Muscle of leg (tissue), 16 donors: ENCODE results near the gene GATA1. TPM values are rescaled to one million over a fixed set of nuclear protein-coding genes. Genes with fewer than 3 reads are reported as not detected.

Experiments used
- DNase-seq: peaks from one replicate; pipeline ENCODE4 v3.0.0; 2013
- H3K27ac ChIP-seq: one replicate; pipeline ENCODE4 v1.5.1; 2013; ENCODE audit warnings: mild to moderate bottlenecking, low read length, control low read depth
- H3K27me3 ChIP-seq: one replicate; pipeline ENCODE4 v1.6.1; 2013; ENCODE audit warnings: low read length; ENCODE audit not compliant: control insufficient read depth, insufficient read depth
- H3K36me3 ChIP-seq: one replicate; pipeline ENCODE4 v1.6.1; 2013; ENCODE audit warnings: low read length; ENCODE audit not compliant: control insufficient read depth, insufficient read depth
- H3K4me1 ChIP-seq: one replicate; pipeline ENCODE4 v1.6.1; 2013; ENCODE audit warnings: low read length; ENCODE audit not compliant: control insufficient read depth, insufficient read depth
- H3K4me3 ChIP-seq: one replicate; pipeline ENCODE4 v1.5.1; 2013; ENCODE audit warnings: low read length, control low read depth
- H3K9me3 ChIP-seq: replicated peaks from 2 replicates; pipeline ENCODE4 v1.6.1; 2013; ENCODE audit warnings: low read depth, low read length; ENCODE audit not compliant: control insufficient read depth
- WGBS: methylation state at CpG from one replicate; pipeline ENCODE4 v1.1.5; 2013; ENCODE audit warnings: missing lambda C conversion rate; ENCODE audit not compliant: insufficient coverage; 5-methylcytosine and 5-hydroxymethylcytosine counted together
- long read RNA-seq, 11 donors: transcript quantifications; one replicate each; lab custom pipeline, GENCODE V29; 2026
- polyA plus RNA-seq, 8 donors: library from polyadenylated mRNA; unstranded; fragments of 120-200 nt; gene quantifications; one replicate each; pipeline versions ENCODE4 v1.2.1 to v1.2.3, GENCODE V29; 2013; ENCODE audit warnings: inconsistent platforms in 1 of 8, low replicate concordance in 1 of 8; ENCODE audit not compliant: insufficient read length in 8 of 8, insufficient read depth in 1 of 8
- total RNA-seq: library from RNA; stranded (reverse); fragments of 120-200 nt; gene quantifications from one replicate; pipeline ENCODE4 v1.2.4, GENCODE V29; 2013

The GATA1 gene
- total RNA-seq (0.22 TPM), polyA plus RNA-seq (under 1 TPM; 0.30 to 0.98 (median 0.61) TPM)
- long read RNA-seq, donor 1 = 0 reads
- long read RNA-seq, donor 2 = 0 reads
- long read RNA-seq, donor 3, partial matches to known transcripts = 0 of 1 reads
- long read RNA-seq, donor 3, other reads (novel, unspliced or antisense) = 0 of 1 reads
- long read RNA-seq, donor 4 = 0 reads
- long read RNA-seq, donor 5, partial matches to known transcripts = 0 of 1 reads
- long read RNA-seq, donor 5, other reads (novel, unspliced or antisense) = 0 of 1 reads
- long read RNA-seq, donor 6 = 0 reads
- long read RNA-seq, donor 7, partial matches to known transcripts = 0 of 1 reads
- long read RNA-seq, donor 7, other reads (novel, unspliced or antisense) = 0 of 1 reads
- long read RNA-seq, donor 8 = 0 reads
- long read RNA-seq, donor 9 = 0 reads
- long read RNA-seq, donor 10 = 0 reads
- long read RNA-seq, donor 11 = 0 reads

- Histone ChIP-seq H3K27me3 (peaks cover 11% of the 10 kb centered on the region), H3K27ac (no peak within 1 kb of the TSS), H3K36me3 (no peaks in the 10 kb centered on the region), H3K4me3 (no peak within 1 kb of the TSS), H3K4me1 (no peaks in the 10 kb centered on the region), H3K9me3 (no peaks in the 10 kb centered on the region)
- no peak for DNase-seq
- 85% methylated on average over 3 of the region's 7 CpGs for WGBS
Observed at GRCh38 chrX:48786341-48786800, at the start of gene GATA1. Gene GATA1, plus strand, starts transcription at chrX:48786590. Its CDS starts 4,520 bp downstream, at chrX:48791110.

- no peak for DNase-seq
- H3K4me3 ChIP-seq = peak overlapping the region; percentile 61
- H3K27me3 ChIP-seq = peaks cover 3% of the 10 kb centered on the region
- H3K4me1 ChIP-seq = peaks cover 11% of the 10 kb centered on the region
- H3K9me3 ChIP-seq = peaks cover 2% of the 10 kb centered on the region
- peak overlapping the region; percentile 76 for H3K27ac ChIP-seq
- 42% methylated on average over 10 of the region's 10 CpGs for WGBS
- no peaks in the 10 kb centered on the region for H3K36me3 ChIP-seq
Observed at GRCh38 chrX:48736878-48737212, 49.5 kb upstream of the GATA1 start.

- H3K4me3 ChIP-seq = peak overlapping the region; percentile 61
- H3K9me3 ChIP-seq = peaks cover 3% of the 10 kb centered on the region
- H3K27me3 ChIP-seq = peaks cover 3% of the 10 kb centered on the region
- peaks cover 11% of the 10 kb centered on the region for H3K4me1 ChIP-seq
- H3K27ac ChIP-seq = peak overlapping the region; percentile 98
- 35% methylated on average over 46 of the region's 48 CpGs for WGBS
- DNase-seq = peak; percentile 99
- no peaks in the 10 kb centered on the region for H3K36me3 ChIP-seq
Observed at GRCh38 chrX:48737213-48737938, 49.0 kb upstream of the GATA1 start.

- WGBS = 70% methylated on average over 2 of the region's 7 CpGs
- DNase-seq = no peak
Observed at GRCh38 chrX:48737940-48738339, 48.5 kb upstream of the GATA1 start.

GRCh38 chrX:48741834-48742233 lies 44.6 kb upstream of the GATA1 start:
- H3K27me3 ChIP-seq = peaks cover 3% of the 10 kb centered on the region
- H3K36me3 ChIP-seq = no peaks in the 10 kb centered on the region
- no peak for DNase-seq
- H3K4me1 ChIP-seq = peaks cover 7% of the 10 kb centered on the region
- no peak overlapping the region for H3K4me3 ChIP-seq
- peaks cover 3% of the 10 kb centered on the region for H3K9me3 ChIP-seq
- no peak overlapping the region for H3K27ac ChIP-seq
- 85% methylated on average over 7 of the region's 8 CpGs for WGBS

More at GRCh38 chrX:48737940-48738339, 48.5 kb upstream of the GATA1 start:
- Histone ChIP-seq H3K4me3 (peak overlapping the region; percentile 61), H3K27me3 (peaks cover 3% of the 10 kb centered on the region), H3K9me3 (peaks cover 3% of the 10 kb centered on the region), H3K36me3 (no peaks in the 10 kb centered on the region), H3K27ac (peak overlapping the region; percentile 98), H3K4me1 (peaks cover 11% of the 10 kb centered on the region)

- no peaks in the 10 kb centered on the region for H3K4me1 ChIP-seq
- DNase-seq = no peak
- no peak overlapping the region for H3K4me3 ChIP-seq
- WGBS = 87% methylated on average over 3 of the region's 4 CpGs
- no peaks in the 10 kb centered on the region for H3K36me3 ChIP-seq
- peaks cover 3% of the 10 kb centered on the region for H3K27me3 ChIP-seq
- peaks cover 3% of the 10 kb centered on the region for H3K9me3 ChIP-seq
- no peak overlapping the region for H3K27ac ChIP-seq
Observed at GRCh38 chrX:48745222-48745621, 41.2 kb upstream of the GATA1 start.

GRCh38 chrX:48747415-48748016 lies 38.9 kb upstream of the GATA1 start:
- Histone ChIP-seq H3K9me3 (no peaks in the 10 kb centered on the region), H3K4me1 (no peaks in the 10 kb centered on the region), H3K27me3 (no peaks in the 10 kb centered on the region), H3K27ac (no peak overlapping the region), H3K36me3 (no peaks in the 10 kb centered on the region), H3K4me3 (no peak overlapping the region)
- no peak for DNase-seq
- WGBS = 53% methylated on average over 7 of the region's 8 CpGs

GRCh38 chrX:48749182-48749581 lies 37.2 kb upstream of the GATA1 start:
- no peak for DNase-seq
- no CpG with 5 or more reads among the region's 5 CpGs for WGBS
- H3K4me3 ChIP-seq = no peak overlapping the region
- H3K27me3 ChIP-seq = no peaks in the 10 kb centered on the region
- H3K36me3 ChIP-seq = no peaks in the 10 kb centered on the region
- H3K4me1 ChIP-seq = no peaks in the 10 kb centered on the region
- no peak overlapping the region for H3K27ac ChIP-seq
- no peaks in the 10 kb centered on the region for H3K9me3 ChIP-seq

- WGBS = no CpG with 5 or more reads among the region's 3 CpGs
- Histone ChIP-seq H3K36me3 (no peaks in the 10 kb centered on the region), H3K4me1 (no peaks in the 10 kb centered on the region), H3K4me3 (no peak overlapping the region), H3K27me3 (no peaks in the 10 kb centered on the region), H3K27ac (no peak overlapping the region), H3K9me3 (no peaks in the 10 kb centered on the region)
- DNase-seq = no peak
Observed at GRCh38 chrX:48751343-48751742, 35.0 kb upstream of the GATA1 start.

GRCh38 chrX:48752498-48752897 lies 33.9 kb upstream of the GATA1 start:
- 79% methylated on average over 6 of the region's 7 CpGs for WGBS
- no peaks in the 10 kb centered on the region for H3K4me1 ChIP-seq
- no peak overlapping the region for H3K4me3 ChIP-seq
- DNase-seq = no peak
- no peak overlapping the region for H3K27ac ChIP-seq
- no peaks in the 10 kb centered on the region for H3K27me3 ChIP-seq
- no peaks in the 10 kb centered on the region for H3K9me3 ChIP-seq
- no peaks in the 10 kb centered on the region for H3K36me3 ChIP-seq
